HUES48 (cell line): ENCODE measurements around the gene ACCS.

ENCODE experiments used
- H3K27ac ChIP-seq: one replicate; pipeline ENCODE4 v1.7.0; 2013; ENCODE audit warnings: low read depth, low read length, inconsistent platforms
- H3K27me3 ChIP-seq: 2 replicates; pipeline ENCODE4 v1.6.1; 2013; ENCODE audit warnings: mild to moderate bottlenecking, low read length; ENCODE audit not compliant: control insufficient read depth, insufficient read depth
- H3K36me3 ChIP-seq: 2 replicates; pipeline ENCODE4 v1.6.1; 2013; ENCODE audit warnings: low read length; ENCODE audit not compliant: control insufficient read depth, insufficient read depth
- H3K4me1 ChIP-seq: 2 replicates; pipeline ENCODE4 v1.6.1; 2013; ENCODE audit warnings: mild to moderate bottlenecking, low read length; ENCODE audit not compliant: control insufficient read depth, insufficient read depth
- H3K4me3 ChIP-seq: 2 replicates; pipeline ENCODE4 v1.5.1; 2013; ENCODE audit warnings: mild to moderate bottlenecking, low read depth, low read length
- H3K9ac ChIP-seq: 2 replicates; pipeline ENCODE4 v1.6.1; 2013; ENCODE audit warnings: mild to moderate bottlenecking, low read depth, low read length, moderate library complexity
- H3K9me3 ChIP-seq: 2 replicates; pipeline ENCODE4 v1.6.1; 2013; ENCODE audit warnings: low read length; ENCODE audit not compliant: control insufficient read depth, insufficient read depth

The ACCS gene

GRCh38 chr11:44029977-44030911 is 35.8 kb upstream of the ACCS start:
- Histone ChIP-seq H3K27ac (peak overlapping the region; percentile 36), H3K9me3 (peaks cover 8% of the 10 kb centered on the region), H3K9ac (no peak overlapping the region), H3K36me3 (no peaks in the 10 kb centered on the region), H3K27me3 (peaks cover 2% of the 10 kb centered on the region; the same call in 1 of the 2 replicates), H3K4me3 (no peak overlapping the region), H3K4me1 (peaks cover 13% of the 10 kb centered on the region)

- Histone ChIP-seq H3K36me3 (no peaks in the 10 kb centered on the region), H3K4me3 (no peak overlapping the region), H3K9me3 (peaks cover 3% of the 10 kb centered on the region; the same call in 1 of the 2 replicates), H3K27ac (no peak overlapping the region), H3K27me3 (peaks cover 2% of the 10 kb centered on the region; the same call in 1 of the 2 replicates), H3K4me1 (peaks cover 13% of the 10 kb centered on the region), H3K9ac (no peak overlapping the region)
Measured at GRCh38 chr11:44030996-44031395, 35.1 kb upstream of the ACCS start.

DNA sequence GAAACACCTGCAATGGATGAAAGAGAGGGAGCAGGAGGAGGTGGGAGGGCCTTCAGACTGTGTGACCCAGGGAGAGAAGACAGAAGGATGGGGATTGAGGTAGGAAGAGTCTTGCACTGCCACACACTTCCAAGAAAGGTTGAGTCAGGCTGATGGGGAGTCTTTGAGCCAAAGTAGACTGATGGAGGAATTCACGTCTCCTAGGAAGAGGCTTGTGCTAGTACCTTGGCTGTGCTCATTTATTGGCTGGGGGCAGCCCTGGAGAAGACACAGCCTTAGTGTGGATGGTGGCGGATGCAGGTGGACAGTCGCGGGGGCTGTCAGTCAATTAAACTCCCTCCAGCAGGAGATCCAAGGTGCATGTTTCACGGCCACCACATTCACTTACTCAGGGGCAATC is 34.5 kb upstream of the ACCS start:
- H3K4me1 ChIP-seq: peaks cover 13% of the 10 kb centered on the region
- peaks cover 2% of the 10 kb centered on the region; the same call in 1 of the 2 replicates for H3K27me3 ChIP-seq

GRCh38 chr11:44032299-44033085 is 33.6 kb upstream of the ACCS start:
- H3K27ac ChIP-seq: no peak overlapping the region
- H3K9ac ChIP-seq: no peak overlapping the region
- no peaks in the 10 kb centered on the region for H3K36me3 ChIP-seq
- no peak overlapping the region for H3K4me3 ChIP-seq
- peaks cover 2% of the 10 kb centered on the region; the same call in 1 of the 2 replicates for H3K27me3 ChIP-seq
- H3K9me3 ChIP-seq: no peaks in the 10 kb centered on the region
- H3K4me1 ChIP-seq: peaks cover 19% of the 10 kb centered on the region

More for the DNA sequence above, 34.5 kb upstream of the ACCS start:
- Histone ChIP-seq H3K4me3 (no peak overlapping the region), H3K36me3 (no peaks in the 10 kb centered on the region), H3K9me3 (no peaks in the 10 kb centered on the region), H3K9ac (no peak overlapping the region), H3K27ac (no peak overlapping the region)

GRCh38 chr11:44033411-44033850 is 32.6 kb upstream of the ACCS start:
- Histone ChIP-seq H3K4me1 (peaks cover 19% of the 10 kb centered on the region), H3K36me3 (no peaks in the 10 kb centered on the region), H3K4me3 (no peak overlapping the region), H3K9me3 (no peaks in the 10 kb centered on the region), H3K9ac (no peak overlapping the region), H3K27ac (no peak overlapping the region), H3K27me3 (peaks cover 2% of the 10 kb centered on the region; the same call in 1 of the 2 replicates)

DNA sequence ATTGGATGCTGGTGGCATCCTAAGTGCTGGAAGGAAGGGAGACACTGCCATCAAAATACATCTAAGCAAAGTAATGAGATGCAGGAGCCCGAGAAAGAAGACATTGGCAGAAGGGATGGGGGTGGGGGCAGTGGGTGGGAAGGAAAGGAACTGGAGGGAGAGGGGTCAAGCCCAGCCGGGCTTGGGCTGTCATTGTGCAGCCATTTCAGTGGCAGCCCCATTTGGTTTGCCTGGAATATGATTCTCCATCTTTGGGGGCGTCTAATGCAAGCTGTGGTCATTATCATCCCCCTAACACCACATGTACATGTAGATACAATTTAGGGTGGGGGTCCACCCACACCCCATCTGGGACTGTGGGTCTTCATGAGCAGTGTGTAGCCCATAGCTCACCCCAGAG is 32.2 kb upstream of the ACCS start:
- no peaks in the 10 kb centered on the region for H3K9me3 ChIP-seq
- H3K4me3 ChIP-seq: no peak overlapping the region
- peaks cover under 1% of the 10 kb centered on the region; the same call in 1 of the 2 replicates for H3K27me3 ChIP-seq
- peaks cover 19% of the 10 kb centered on the region for H3K4me1 ChIP-seq
- no peak overlapping the region for H3K9ac ChIP-seq
- H3K27ac ChIP-seq: no peak overlapping the region
- no peaks in the 10 kb centered on the region for H3K36me3 ChIP-seq

GRCh38 chr11:44034639-44035038 is 31.4 kb upstream of the ACCS start:
- Histone ChIP-seq H3K4me3 (no peak overlapping the region), H3K27ac (no peak overlapping the region), H3K36me3 (no peaks in the 10 kb centered on the region), H3K4me1 (peaks cover 19% of the 10 kb centered on the region), H3K9me3 (no peaks in the 10 kb centered on the region), H3K9ac (no peak overlapping the region), H3K27me3 (no peaks in the 10 kb centered on the region; the same call in 1 of the 2 replicates)

DNA sequence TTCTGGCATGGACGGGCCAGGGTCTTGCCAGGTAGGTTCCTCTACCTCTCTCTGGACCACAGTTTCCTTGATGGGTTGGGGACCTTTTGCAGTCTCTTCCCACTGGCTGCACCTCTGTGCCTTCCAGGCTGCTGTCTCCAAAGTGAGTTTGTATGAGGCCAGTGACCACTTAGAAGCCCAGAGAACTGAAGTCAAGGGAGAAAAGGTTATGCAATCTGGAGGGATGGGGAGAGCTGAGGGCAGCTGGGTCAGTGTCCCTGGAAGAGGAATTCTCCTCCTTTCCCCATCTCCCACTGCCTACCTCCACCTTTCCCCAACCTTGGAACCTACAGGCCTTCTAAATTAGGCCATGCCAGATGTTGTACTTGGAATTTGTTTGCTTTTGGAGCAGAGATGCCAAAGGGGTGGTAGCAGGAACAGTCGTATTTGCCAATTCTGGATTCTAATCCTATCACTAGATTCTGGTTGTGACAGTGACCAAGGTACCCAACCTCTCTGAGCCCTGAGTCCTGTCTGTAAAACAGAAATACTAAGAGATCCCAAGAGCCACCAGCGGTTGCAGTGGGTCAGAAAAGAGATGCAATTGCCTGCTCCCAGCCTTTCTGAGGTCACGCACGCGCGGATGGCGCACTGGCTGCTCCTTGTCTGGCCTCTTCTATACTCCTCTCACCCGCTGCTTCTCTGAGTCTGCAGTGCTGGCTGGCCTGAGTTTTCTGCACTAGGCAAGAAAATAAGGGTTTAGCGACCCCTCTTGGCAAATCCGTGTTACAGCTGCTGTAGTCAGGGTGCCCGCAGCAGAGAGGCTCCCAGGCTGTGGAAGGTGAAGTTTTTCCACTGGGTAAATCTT is 29.0 kb upstream of the ACCS start:
- no peak overlapping the region for H3K9ac ChIP-seq
- H3K27ac ChIP-seq: no peak overlapping the region
- no peaks in the 10 kb centered on the region for H3K36me3 ChIP-seq
- peaks cover 6% of the 10 kb centered on the region for H3K4me1 ChIP-seq
- no peaks in the 10 kb centered on the region; the same call in 1 of the 2 replicates for H3K9me3 ChIP-seq
- H3K27me3 ChIP-seq: no peaks in the 10 kb centered on the region; the same call in 1 of the 2 replicates
- H3K4me3 ChIP-seq: no peak overlapping the region

DNA sequence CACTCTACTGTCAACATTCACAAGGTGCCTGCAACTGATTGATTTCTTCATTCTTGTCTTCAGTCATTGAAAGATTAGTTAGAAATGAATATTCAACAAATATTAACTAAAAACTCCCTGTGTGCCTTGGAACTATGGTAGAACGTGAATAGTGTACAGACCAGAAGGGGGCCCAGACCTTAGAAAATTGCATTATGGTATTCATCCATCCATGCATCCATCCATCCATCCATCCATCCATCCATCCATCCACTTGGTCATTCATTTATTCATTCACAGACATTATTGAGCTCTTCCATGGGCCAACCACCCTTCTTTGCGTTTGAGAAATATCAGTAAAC is 28.4 kb upstream of the ACCS start:
- H3K27ac ChIP-seq: no peak overlapping the region
- no peak overlapping the region for H3K9ac ChIP-seq
- no peak overlapping the region for H3K4me3 ChIP-seq
- H3K27me3 ChIP-seq: no peaks in the 10 kb centered on the region; the same call in 1 of the 2 replicates
- peaks cover 6% of the 10 kb centered on the region for H3K4me1 ChIP-seq
- H3K9me3 ChIP-seq: no peaks in the 10 kb centered on the region; the same call in 1 of the 2 replicates
- H3K36me3 ChIP-seq: no peaks in the 10 kb centered on the region

- no peak overlapping the region for H3K9ac ChIP-seq
- H3K9me3 ChIP-seq: no peaks in the 10 kb centered on the region; the same call in 1 of the 2 replicates
- no peaks in the 10 kb centered on the region for H3K27me3 ChIP-seq
- H3K27ac ChIP-seq: no peak overlapping the region
- H3K4me1 ChIP-seq: no peaks in the 10 kb centered on the region
- no peaks in the 10 kb centered on the region for H3K36me3 ChIP-seq
- no peak overlapping the region for H3K4me3 ChIP-seq
Measured at GRCh38 chr11:44043157-44043556, 22.9 kb upstream of the ACCS start.
